Prostate gland (tissue), 2 donors: ENCODE measurements around the gene NMBR. TPM values are rescaled to one million over a fixed set of nuclear protein-coding genes. Genes with fewer than 3 reads are reported as not detected.
"Not testable (repeated sequence)": the region's sequence is repeated elsewhere in the genome, so short reads cannot be mapped to it uniquely, and the experiment has no call there.

Experiments
- DNase-seq: peaks from one replicate; pipeline ENCODE4 v3.0.0-alpha.2; 2019; ENCODE audit warnings: low spot score
- H3K27ac ChIP-seq, 2 donors: fragments of 200-600 bp; sonication (generic); 2 replicates each; pipeline ENCODE4 v1.5.1; 2017 to 2019
- H3K27me3 ChIP-seq: fragments of 200-600 bp; sonication (generic); replicated peaks from 2 replicates; pipeline ENCODE4 v1.5.1; 2019; ENCODE audit not compliant: insufficient read depth
- H3K36me3 ChIP-seq, 2 donors: fragments of 200-600 bp; sonication (generic); 1 replicate in 1 of 2; 2 replicates in 1 of 2; pipeline versions ENCODE4 v1.5.1 to v1.8.1; 2017 to 2019
- H3K4me1 ChIP-seq: fragments of 200-600 bp; sonication (generic); replicated peaks from 2 replicates; pipeline ENCODE4 v1.5.1; 2019
- H3K4me3 ChIP-seq, 2 donors: fragments of 200-600 bp; sonication (generic); 2 replicates each; pipeline ENCODE4 v1.5.1; 2017 to 2019
- H3K9me3 ChIP-seq: fragments of 200-600 bp; sonication (generic); 2 replicates; pipeline ENCODE4 v1.5.1; 2017
- POLR2A ChIP-seq: fragments of 450-650 bp; IDR thresholded peaks from one replicate; pipeline ENCODE4 v1.6.1; 2016; ENCODE audit warnings: antibody characterized with exemption, mild to moderate bottlenecking
- POLR2AphosphoS5 ChIP-seq: sonication (generic); formaldehyde crosslinking; IDR thresholded peaks from one replicate; pipeline ENCODE4 v1.6.1; 2017; ENCODE audit warnings: antibody characterized with exemption
- WGBS: methylation state at CpG from one replicate; pipeline ENCODE4 v1.1.5; 2018; 5-methylcytosine and 5-hydroxymethylcytosine counted together
- intact Hi-C: fragments of 100-400 bp; cut with DNase I; formaldehyde crosslinking; loops from one replicate; pipeline ENCODE4 v1.14.2; 2022
- total RNA-seq, 2 donors: library from RNA; depleted of rRNA; stranded (reverse); fragments of >200 nt; gene quantifications; one replicate each; pipeline ENCODE4 v1.1.0, GENCODE V29; 2016
- TF ChIP-seq, protein P1 (sequence below), 4 experiments: fragments of 200-600 bp in 2 of 4; fragments of 450-650 bp in 2 of 4; sonication (generic) in 2 of 4; IDR thresholded peaks; 1 replicate in 3 of 4; 2 replicates in 1 of 4; pipeline ENCODE4 v1.5.1; 2016 to 2019; ENCODE audit warnings: antibody characterized with exemption in 4 of 4, mild to moderate bottlenecking in 2 of 4, moderate library complexity in 2 of 4

The NMBR gene
- total RNA-seq, 2 donors from 2014 or later, result not detected

DNA sequence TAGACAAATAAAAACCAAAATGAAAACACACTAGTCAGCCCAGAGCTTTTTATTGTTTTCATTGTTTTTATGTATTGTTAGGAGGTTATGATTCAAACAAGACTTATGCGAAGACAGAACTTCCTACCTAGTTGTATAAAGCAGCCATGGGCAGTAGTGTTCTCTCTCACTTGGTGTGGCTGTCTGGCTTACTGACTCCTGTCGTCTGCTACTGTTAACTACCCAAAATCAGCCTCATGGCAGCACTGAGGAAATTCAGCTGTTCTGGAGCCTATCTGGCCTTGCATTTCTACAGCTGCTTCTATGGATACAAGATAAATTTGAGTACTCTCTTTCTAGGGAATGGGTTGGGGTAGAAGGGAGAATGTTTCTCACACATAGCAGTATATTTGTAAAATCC lies 20.6 kb upstream of the NMBR start:
- Histone ChIP-seq H3K27ac (no peak overlapping the region), H3K9me3 (no peaks in the 10 kb centered on the region), H3K4me3 (no peak overlapping the region), H3K27me3 (no peaks in the 10 kb centered on the region), H3K36me3 (no peaks in the 10 kb centered on the region), H3K4me1 (no peaks in the 10 kb centered on the region)
- 66% methylated on average over 2 of the region's 2 CpGs for WGBS
- no peak for DNase-seq
- TF ChIP-seq POLR2A, result no peak
- TF ChIP-seq, protein P1, sequence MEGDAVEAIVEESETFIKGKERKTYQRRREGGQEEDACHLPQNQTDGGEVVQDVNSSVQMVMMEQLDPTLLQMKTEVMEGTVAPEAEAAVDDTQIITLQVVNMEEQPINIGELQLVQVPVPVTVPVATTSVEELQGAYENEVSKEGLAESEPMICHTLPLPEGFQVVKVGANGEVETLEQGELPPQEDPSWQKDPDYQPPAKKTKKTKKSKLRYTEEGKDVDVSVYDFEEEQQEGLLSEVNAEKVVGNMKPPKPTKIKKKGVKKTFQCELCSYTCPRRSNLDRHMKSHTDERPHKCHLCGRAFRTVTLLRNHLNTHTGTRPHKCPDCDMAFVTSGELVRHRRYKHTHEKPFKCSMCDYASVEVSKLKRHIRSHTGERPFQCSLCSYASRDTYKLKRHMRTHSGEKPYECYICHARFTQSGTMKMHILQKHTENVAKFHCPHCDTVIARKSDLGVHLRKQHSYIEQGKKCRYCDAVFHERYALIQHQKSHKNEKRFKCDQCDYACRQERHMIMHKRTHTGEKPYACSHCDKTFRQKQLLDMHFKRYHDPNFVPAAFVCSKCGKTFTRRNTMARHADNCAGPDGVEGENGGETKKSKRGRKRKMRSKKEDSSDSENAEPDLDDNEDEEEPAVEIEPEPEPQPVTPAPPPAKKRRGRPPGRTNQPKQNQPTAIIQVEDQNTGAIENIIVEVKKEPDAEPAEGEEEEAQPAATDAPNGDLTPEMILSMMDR (IDR thresholded peaks at IDR 0.05), result no peak
- no peak for TF ChIP-seq POLR2AphosphoS5
- intact Hi-C loops, result no loop called here

DNA sequence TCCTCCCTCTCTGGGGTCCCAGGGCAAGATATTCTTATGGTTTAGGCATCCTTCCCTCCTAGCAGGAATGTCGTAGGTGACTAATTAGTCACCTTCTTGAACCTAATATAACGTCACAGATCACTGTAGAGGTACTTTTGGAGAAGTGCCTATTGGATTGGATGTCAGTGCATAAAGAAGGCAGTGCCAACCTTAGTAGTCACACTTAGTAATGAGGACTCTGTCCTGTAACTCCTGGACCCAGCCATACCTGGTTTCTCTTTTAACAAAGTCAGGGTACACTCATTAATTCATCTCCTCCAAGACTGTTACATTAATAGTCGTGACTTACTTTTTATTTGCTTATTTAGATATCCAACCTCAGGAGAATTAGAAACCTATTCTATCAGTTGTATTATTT lies 20.1 kb upstream of the NMBR start:
- H3K27ac ChIP-seq, result no peak overlapping the region
- intact Hi-C loops, result no loop called here
- H3K4me1 ChIP-seq, result no peaks in the 10 kb centered on the region
- TF ChIP-seq, protein P1 (IDR thresholded peaks at IDR 0.05), result no peak
- no peak for TF ChIP-seq POLR2AphosphoS5
- no peaks in the 10 kb centered on the region for H3K36me3 ChIP-seq
- WGBS, result 83% methylated on average over 3 of the region's 3 CpGs
- no peak overlapping the region for H3K4me3 ChIP-seq
- no peaks in the 10 kb centered on the region for H3K27me3 ChIP-seq
- no peak for DNase-seq
- H3K9me3 ChIP-seq, result no peaks in the 10 kb centered on the region

DNA sequence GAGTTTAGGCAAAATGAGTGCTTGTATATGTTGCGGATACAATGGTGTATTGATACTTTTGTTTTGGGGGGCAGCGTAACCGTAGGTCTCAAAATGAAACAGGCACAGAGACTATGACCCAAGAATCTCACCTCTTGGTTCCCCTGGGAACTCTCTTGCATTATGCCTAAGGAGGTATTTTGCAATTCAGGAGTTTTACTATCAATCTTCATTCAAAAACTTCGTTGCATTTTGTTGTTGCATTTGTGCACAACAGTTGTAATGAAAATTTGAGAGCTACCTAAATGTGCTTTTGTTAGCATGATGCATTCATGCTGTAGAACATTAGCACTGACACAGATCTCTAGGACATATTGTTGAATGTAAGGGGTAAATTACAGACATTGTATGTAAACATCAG lies 18.3 kb upstream of the NMBR start:
- intact Hi-C loops, result no loop called here
- Histone ChIP-seq H3K27ac (no peak overlapping the region), H3K9me3 (no peaks in the 10 kb centered on the region), H3K36me3 (no peaks in the 10 kb centered on the region), H3K4me3 (no peak overlapping the region), H3K4me1 (no peaks in the 10 kb centered on the region), H3K27me3 (no peaks in the 10 kb centered on the region)
- WGBS, result 92% methylated on average over 4 of the region's 4 CpGs
- DNase-seq, result no peak
- no peak for TF ChIP-seq POLR2A
- TF ChIP-seq POLR2AphosphoS5, result no peak
- TF ChIP-seq, protein P1 (IDR thresholded peaks at IDR 0.05), result no peak

DNA sequence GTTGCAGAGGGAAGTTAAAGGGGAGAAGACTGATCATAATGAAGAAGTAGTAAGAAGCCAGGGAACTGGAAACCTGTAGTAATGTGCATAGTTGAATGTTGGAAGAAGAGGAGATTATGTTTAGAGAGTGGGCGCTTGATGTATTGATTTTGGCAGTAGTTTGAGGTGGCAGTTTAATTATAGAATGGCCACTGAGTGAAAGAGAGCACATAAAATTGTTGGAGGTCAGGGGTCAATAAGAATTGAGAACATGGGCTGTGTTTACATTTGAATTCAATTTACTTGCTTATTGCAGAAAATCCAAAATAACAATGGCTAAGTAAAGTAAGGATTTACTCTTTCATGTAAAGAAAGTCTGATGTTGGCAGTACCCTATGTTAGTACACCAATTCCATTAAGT lies 15.9 kb upstream of the NMBR start:
- TF ChIP-seq POLR2A, result no peak
- no peak for TF ChIP-seq POLR2AphosphoS5
- TF ChIP-seq, protein P1 (IDR thresholded peaks at IDR 0.05), result no peak
- Histone ChIP-seq H3K27me3 (no peaks in the 10 kb centered on the region), H3K9me3 (no peaks in the 10 kb centered on the region), H3K27ac (no peak overlapping the region), H3K4me1 (no peaks in the 10 kb centered on the region), H3K36me3 (no peaks in the 10 kb centered on the region), H3K4me3 (no peak overlapping the region)
- WGBS, result 58% methylated on average over 1 of the region's 1 CpG
- no peak for DNase-seq
- intact Hi-C loops, result no loop called here

DNA sequence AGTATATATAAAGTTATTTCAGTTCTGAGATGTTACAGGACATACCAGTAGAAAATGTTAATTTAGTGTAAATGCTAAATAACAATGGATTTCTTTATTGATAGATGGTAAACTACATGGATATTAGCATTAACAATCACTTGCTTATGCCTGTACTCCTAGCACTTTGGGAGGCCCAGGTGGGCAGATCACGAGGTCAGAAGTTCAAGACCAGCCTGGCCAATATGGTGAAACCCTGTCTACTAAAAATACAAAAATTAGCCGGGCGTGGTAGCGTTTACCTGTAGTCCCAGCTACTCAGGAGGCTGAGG lies 9.8 kb upstream of the NMBR start:
- DNase-seq, H3K9me3 ChIP-seq, H3K27ac ChIP-seq, H3K4me3 ChIP-seq, intact Hi-C loops, H3K36me3 ChIP-seq, H3K4me1 ChIP-seq, H3K27me3 ChIP-seq: not testable (repeated sequence)
- WGBS, result 97% methylated on average over 4 of the region's 4 CpGs
